Duodenal mucosa (tissue), 2 donors: ENCODE measurements around the gene PCNT.
"Not testable (repeated sequence)": the region's sequence is repeated elsewhere in the genome, so short reads cannot be mapped to it uniquely, and the experiment has no call there.

ENCODE experiments used
- H3K27ac ChIP-seq: one replicate; pipeline ENCODE4 v1.7.0; 2013; ENCODE audit warnings: low read depth, low read length
- H3K27me3 ChIP-seq, 2 donors: one replicate each; pipeline ENCODE4 v1.7.0; 2013; ENCODE audit warnings: low read length in 2 of 2, control low read depth in 1 of 2; ENCODE audit not compliant: insufficient read depth in 2 of 2, control insufficient read depth in 1 of 2
- H3K36me3 ChIP-seq, 2 donors: one replicate each; pipeline ENCODE4 v1.7.0; 2013; ENCODE audit warnings: low read length in 2 of 2, control low read depth in 1 of 2; ENCODE audit not compliant: insufficient read depth in 2 of 2, control insufficient read depth in 1 of 2
- H3K4me1 ChIP-seq, 2 donors: one replicate each; pipeline ENCODE4 v1.7.0; 2013; ENCODE audit warnings: low read length in 2 of 2, control low read depth in 1 of 2; ENCODE audit not compliant: insufficient read depth in 2 of 2, control insufficient read depth in 1 of 2
- H3K4me3 ChIP-seq, 2 donors: one replicate each; pipeline ENCODE4 v1.7.0; 2013; ENCODE audit warnings: low read length in 2 of 2, low read depth in 1 of 2
- H3K9ac ChIP-seq, 2 donors: one replicate each; pipeline ENCODE4 v1.7.0; 2013; ENCODE audit warnings: low read length in 2 of 2, low read depth in 1 of 2
- H3K9me3 ChIP-seq, 2 donors: one replicate each; pipeline ENCODE4 v1.7.0; 2013; ENCODE audit warnings: low read length in 2 of 2, control low read depth in 1 of 2; ENCODE audit not compliant: control insufficient read depth in 1 of 2

Gene PCNT

GRCh38 chr21:46439906-46440305 is 116.0 kb downstream of the PCNT start:
- Histone ChIP-seq H3K27ac (no peak overlapping the region), H3K9me3 (no peaks in the 10 kb centered on the region), H3K36me3 (peaks cover 15 to 64% of the 10 kb centered on the region in 2 donors), H3K4me1 (no peaks in the 10 kb centered on the region), H3K9ac (no peak overlapping the region), H3K4me3 (no peak overlapping the region), H3K27me3 (no peaks in the 10 kb centered on the region)

GRCh38 chr21:46441331-46441730 is 117.4 kb downstream of the PCNT start:
- Histone ChIP-seq H3K27me3 (no peaks in the 10 kb centered on the region), H3K27ac (no peak overlapping the region), H3K4me3 (no peak overlapping the region), H3K9me3 (no peaks in the 10 kb centered on the region), H3K9ac (no peak overlapping the region), H3K36me3 (peaks cover 10 to 57% of the 10 kb centered on the region in 2 donors), H3K4me1 (no peaks in the 10 kb centered on the region)

- no peak overlapping the region for H3K27ac ChIP-seq
These were observed 118.1 kb downstream of the PCNT start for GRCh38 chr21:46441961-46442498.

GRCh38 chr21:46442938-46443337 is 119.0 kb downstream of the PCNT start:
- Histone ChIP-seq H3K27me3 (no peaks in the 10 kb centered on the region), H3K9ac (no peak overlapping the region), H3K9me3 (no peaks in the 10 kb centered on the region), H3K36me3 (peaks cover 6 to 48% of the 10 kb centered on the region in 2 donors), H3K4me1 (peaks cover 0 to 8% of the 10 kb centered on the region in 2 donors), H3K27ac (no peak overlapping the region), H3K4me3 (no peak overlapping the region)

More at GRCh38 chr21:46441961-46442498, 118.1 kb downstream of the PCNT start:
- Histone ChIP-seq H3K4me1 (no peaks in the 10 kb centered on the region), H3K9ac (no peak overlapping the region), H3K27me3 (no peaks in the 10 kb centered on the region), H3K4me3 (no peak overlapping the region), H3K36me3 (peaks cover 10 to 54% of the 10 kb centered on the region in 2 donors), H3K9me3 (no peaks in the 10 kb centered on the region)

- Histone ChIP-seq H3K4me3 (no peak overlapping the region), H3K27me3 (no peaks in the 10 kb centered on the region), H3K36me3 (peaks cover 6 to 43% of the 10 kb centered on the region in 2 donors), H3K9me3 (peaks cover 0 to 6% of the 10 kb centered on the region in 2 donors), H3K27ac (no peak overlapping the region), H3K4me1 (peaks cover 0 to 8% of the 10 kb centered on the region in 2 donors), H3K9ac (no peak overlapping the region)
These were observed 120.0 kb downstream of the PCNT start for GRCh38 chr21:46443910-46444309.

GRCh38 chr21:46448108-46448507 is 124.2 kb downstream of the PCNT start:
- H3K4me1 ChIP-seq, result peaks cover 4 to 8% of the 10 kb centered on the region in 2 donors
- H3K27ac ChIP-seq, result no peak overlapping the region
- H3K36me3 ChIP-seq, result peaks cover 0 to 4% of the 10 kb centered on the region in 2 donors
- peaks cover 7% of the 10 kb centered on the region in 2 donors for H3K9me3 ChIP-seq
- H3K9ac ChIP-seq, result no peak overlapping the region
- no peak overlapping the region for H3K4me3 ChIP-seq
- H3K27me3 ChIP-seq, result no peaks in the 10 kb centered on the region

- H3K9me3 ChIP-seq, H3K9ac ChIP-seq, H3K27me3 ChIP-seq, H3K36me3 ChIP-seq, H3K27ac ChIP-seq, H3K4me3 ChIP-seq, H3K4me1 ChIP-seq: not testable (repeated sequence)
These were observed 124.9 kb downstream of the PCNT start for GRCh38 chr21:46448855-46449254.

GRCh38 chr21:46452710-46453109 is 128.8 kb downstream of the PCNT start:
- Histone ChIP-seq H3K27ac (no peak overlapping the region), H3K9ac (no peak overlapping the region), H3K27me3 (no peaks in the 10 kb centered on the region), H3K4me1 (peaks cover 23 to 25% of the 10 kb centered on the region in 2 donors), H3K36me3 (no peaks in the 10 kb centered on the region), H3K4me3 (no peak overlapping the region), H3K9me3 (peaks cover 7% of the 10 kb centered on the region in 2 donors)

- Histone ChIP-seq H3K4me1 (peaks cover 27 to 28% of the 10 kb centered on the region in 2 donors), H3K4me3 (no peak overlapping the region), H3K9me3 (peaks cover 0 to 7% of the 10 kb centered on the region in 2 donors), H3K27ac (no peak overlapping the region), H3K9ac (no peak overlapping the region), H3K36me3 (no peaks in the 10 kb centered on the region), H3K27me3 (no peaks in the 10 kb centered on the region)
These were observed 130.2 kb downstream of the PCNT start for GRCh38 chr21:46454142-46454541.

- Histone ChIP-seq H3K9ac (no peak overlapping the region), H3K4me3 (no peak overlapping the region), H3K9me3 (peaks cover 0 to 2% of the 10 kb centered on the region in 2 donors), H3K4me1 (peaks cover 27 to 30% of the 10 kb centered on the region in 2 donors), H3K27ac (no peak overlapping the region), H3K36me3 (no peaks in the 10 kb centered on the region), H3K27me3 (no peaks in the 10 kb centered on the region)
These were observed 130.9 kb downstream of the PCNT start for GRCh38 chr21:46454634-46455390.
